ENCODE measurements around the gene SCARF2. TPM values are rescaled to one million over a fixed set of nuclear protein-coding genes. Genes with fewer than 3 reads are reported as not detected.
A peak's percentile ranks its signal among the peaks of the same experiment; 100 is the strongest.

Gene SCARF2
- total and polyA plus RNA-seq, 8 donors, result 0.89 to 42.9 (median 3.9) TPM

- no peaks in the 10 kb centered on the region for H3K9me3 ChIP-seq
- TF ChIP-seq EP300 (IDR thresholded peaks at IDR 0.05), result no peak
- TF ChIP-seq POLR2A (IDR thresholded peaks at IDR 0.05), result no peak
- TF ChIP-seq POLR2AphosphoS5 (IDR thresholded peaks at IDR 0.05), result no peak
- no peak for TF ChIP-seq CTCF (IDR thresholded peaks at IDR 0.05)
- peaks cover 0 to 41% (median 30%) of the 10 kb centered on the region in 3 donors for H3K27me3 ChIP-seq
- intact Hi-C loops (cut with DNase I; ENCODE audit: low total_unique reads), result no loop called here
- 82 to 95% (median 91%) methylated on average over 4 to 5 of the region's 5 CpGs for WGBS, 5 donors
- peaks cover 0 to 44% (median 36%) of the 10 kb centered on the region in 4 donors for H3K36me3 ChIP-seq
- H3K4me3 ChIP-seq, result no peak overlapping the region
- no peak for DNase-seq
- no peak overlapping the region for H3K27ac ChIP-seq
- H3K4me1 ChIP-seq, result peaks cover 24 to 54% (median 42%) of the 10 kb centered on the region in 4 donors
Observed at GRCh38 chr22:20439928-20440575, 2.4 kb upstream of the SCARF2 start.

- no peak for DNase-seq
- TF ChIP-seq EP300 (IDR thresholded peaks at IDR 0.05), result no peak
- no peak for TF ChIP-seq POLR2AphosphoS5 (IDR thresholded peaks at IDR 0.05)
- TF ChIP-seq POLR2A (IDR thresholded peaks at IDR 0.05), result no peak
- no peak for TF ChIP-seq CTCF (IDR thresholded peaks at IDR 0.05)
- WGBS, 5 donors, result 77 to 86% (median 83%) methylated on average over 4 of the region's 4 CpGs
Observed at GRCh38 chr22:20439556-20439927, 1.9 kb upstream of the SCARF2 start.

GRCh38 chr22:20438678-20439492 lies 1.3 kb upstream of the SCARF2 start:
- Histone ChIP-seq H3K27ac (peak overlapping the region in 4 of 5 donors; percentile 74 to 86 (median 82)), H3K4me1 (peaks cover 24 to 61% (median 42%) of the 10 kb centered on the region in 4 donors), H3K4me3 (peak overlapping the region; percentile 55 to 63 (median 62)), H3K36me3 (peaks cover 0 to 32% (median 24%) of the 10 kb centered on the region in 4 donors), H3K27me3 (peaks cover 0 to 51% (median 33%) of the 10 kb centered on the region in 3 donors), H3K9me3 (no peaks in the 10 kb centered on the region)
- no peak for DNase-seq
- WGBS, 5 donors, result 57 to 65% (median 60%) methylated on average over 12 to 13 of the region's 13 CpGs
- no peak for TF ChIP-seq CTCF (IDR thresholded peaks at IDR 0.05)
- no peak for TF ChIP-seq EP300 (IDR thresholded peaks at IDR 0.05)
- no peak for TF ChIP-seq POLR2AphosphoS5 (IDR thresholded peaks at IDR 0.05)
- intact Hi-C loops (cut with DNase I; ENCODE audit: low total_unique reads), result no loop called here

More at GRCh38 chr22:20439556-20439927, 1.9 kb upstream of the SCARF2 start:
- no peak overlapping the region for H3K4me3 ChIP-seq
- peaks cover 0 to 46% (median 33%) of the 10 kb centered on the region in 3 donors for H3K27me3 ChIP-seq
- H3K27ac ChIP-seq, result peak overlapping the region in 1 of 5 donors; percentile 86
- intact Hi-C loops (cut with DNase I; ENCODE audit: low total_unique reads), result no loop called here
- peaks cover 24 to 59% (median 42%) of the 10 kb centered on the region in 4 donors for H3K4me1 ChIP-seq
- no peaks in the 10 kb centered on the region for H3K9me3 ChIP-seq
- peaks cover 0 to 39% (median 30%) of the 10 kb centered on the region in 4 donors for H3K36me3 ChIP-seq

- TF ChIP-seq CTCF (IDR thresholded peaks at IDR 0.05) (no peak), EP300 (IDR thresholded peaks at IDR 0.05) (no peak), POLR2A (IDR thresholded peaks at IDR 0.05) (no peak), POLR2AphosphoS5 (IDR thresholded peaks at IDR 0.05) (no peak)
- peak overlapping the region; percentile 55 to 63 (median 62) for H3K4me3 ChIP-seq
- peaks cover 0 to 27% (median 20%) of the 10 kb centered on the region in 4 donors for H3K36me3 ChIP-seq
- peak overlapping the region in 4 of 5 donors; percentile 74 to 86 (median 82) for H3K27ac ChIP-seq
- H3K4me1 ChIP-seq, result peaks cover 24 to 65% (median 42%) of the 10 kb centered on the region in 4 donors
- intact Hi-C loops (cut with DNase I; ENCODE audit: low total_unique reads), result no loop called here
- H3K9me3 ChIP-seq, result no peaks in the 10 kb centered on the region
- H3K27me3 ChIP-seq, result peaks cover 0 to 56% (median 33%) of the 10 kb centered on the region in 3 donors
- 32 to 42% (median 34%) methylated on average over 6 of the region's 6 CpGs for WGBS, 5 donors
- no peak for DNase-seq
Observed at GRCh38 chr22:20438427-20438677, 727 bp upstream of the SCARF2 start.

All from stomach (tissue), 9 donors.